Measurements from ENCODE around the gene AGBL1.

The AGBL1 gene

DNA sequence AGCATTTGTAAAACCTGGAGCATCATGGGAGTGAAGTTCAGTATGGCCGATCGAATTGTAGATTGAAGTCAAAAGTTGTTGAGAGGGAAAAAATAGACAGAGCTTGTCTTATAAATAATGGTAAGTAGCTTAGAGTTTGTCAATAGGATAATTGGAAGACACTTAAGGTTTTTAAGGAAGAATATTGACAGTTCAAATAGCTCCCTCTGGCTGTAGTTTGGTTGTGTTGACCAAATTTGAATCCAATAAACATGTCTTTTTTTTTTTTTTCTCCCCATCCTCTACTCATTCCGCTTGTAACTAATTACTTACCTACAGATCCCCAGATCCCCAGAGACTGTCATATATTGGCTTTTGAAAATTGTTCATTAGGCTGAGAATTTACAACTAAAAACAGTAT is 677.0 kb downstream of the AGBL1 start:
- TF ChIP-seq, protein P1, sequence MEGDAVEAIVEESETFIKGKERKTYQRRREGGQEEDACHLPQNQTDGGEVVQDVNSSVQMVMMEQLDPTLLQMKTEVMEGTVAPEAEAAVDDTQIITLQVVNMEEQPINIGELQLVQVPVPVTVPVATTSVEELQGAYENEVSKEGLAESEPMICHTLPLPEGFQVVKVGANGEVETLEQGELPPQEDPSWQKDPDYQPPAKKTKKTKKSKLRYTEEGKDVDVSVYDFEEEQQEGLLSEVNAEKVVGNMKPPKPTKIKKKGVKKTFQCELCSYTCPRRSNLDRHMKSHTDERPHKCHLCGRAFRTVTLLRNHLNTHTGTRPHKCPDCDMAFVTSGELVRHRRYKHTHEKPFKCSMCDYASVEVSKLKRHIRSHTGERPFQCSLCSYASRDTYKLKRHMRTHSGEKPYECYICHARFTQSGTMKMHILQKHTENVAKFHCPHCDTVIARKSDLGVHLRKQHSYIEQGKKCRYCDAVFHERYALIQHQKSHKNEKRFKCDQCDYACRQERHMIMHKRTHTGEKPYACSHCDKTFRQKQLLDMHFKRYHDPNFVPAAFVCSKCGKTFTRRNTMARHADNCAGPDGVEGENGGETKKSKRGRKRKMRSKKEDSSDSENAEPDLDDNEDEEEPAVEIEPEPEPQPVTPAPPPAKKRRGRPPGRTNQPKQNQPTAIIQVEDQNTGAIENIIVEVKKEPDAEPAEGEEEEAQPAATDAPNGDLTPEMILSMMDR (IDR thresholded peaks at IDR 0.05; ENCODE audit: low read depth, low read length): no peak
- H3K4me3 ChIP-seq (replicated peaks in 1 of 2; ENCODE audit: low read depth in 2 of 2, low read length in 2 of 2): no peak overlapping the region
- DNase-seq (ENCODE audit: low read depth in 2 of 2): no peak

DNA sequence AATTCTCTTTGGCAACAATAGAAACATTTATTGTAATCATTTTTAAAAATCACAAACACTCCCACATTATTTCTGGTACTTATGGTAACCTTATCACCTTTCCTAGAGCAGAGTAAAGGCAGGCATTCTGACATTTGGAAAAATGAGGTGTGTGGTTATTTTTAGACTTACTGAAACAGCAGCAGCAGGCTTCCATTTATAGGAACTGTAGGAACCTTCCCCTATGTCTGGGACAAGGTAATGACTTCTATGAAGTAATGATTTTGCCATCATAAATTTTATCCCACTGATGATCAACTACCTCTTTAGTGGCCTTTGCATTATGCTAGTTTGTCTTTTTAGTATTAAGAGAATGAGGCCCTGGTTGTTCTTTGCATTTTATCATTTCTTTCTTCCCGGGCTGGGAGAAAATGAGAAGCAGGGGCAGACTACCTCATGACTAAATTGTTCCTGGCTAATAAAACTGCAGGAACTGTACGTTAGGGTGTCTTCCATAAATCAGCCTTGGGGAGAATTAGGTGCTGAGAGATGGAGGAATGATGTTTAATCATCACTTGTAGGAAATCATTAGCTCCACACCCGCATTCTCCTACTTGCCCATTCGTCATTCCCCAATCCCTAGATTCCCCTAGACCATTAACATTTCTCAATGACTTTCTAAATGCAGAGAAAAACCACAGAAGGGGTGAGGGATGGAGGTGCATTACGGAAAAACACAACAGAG is 680.3 kb downstream of the AGBL1 start:
- H3K4me3 ChIP-seq (replicated peaks in 1 of 2; ENCODE audit: low read depth in 2 of 2, low read length in 2 of 2): no peak overlapping the region
- TF ChIP-seq, protein P1 (IDR thresholded peaks at IDR 0.05; ENCODE audit: low read depth, low read length): no peak
- DNase-seq (ENCODE audit: low read depth in 2 of 2): no peak

DNA sequence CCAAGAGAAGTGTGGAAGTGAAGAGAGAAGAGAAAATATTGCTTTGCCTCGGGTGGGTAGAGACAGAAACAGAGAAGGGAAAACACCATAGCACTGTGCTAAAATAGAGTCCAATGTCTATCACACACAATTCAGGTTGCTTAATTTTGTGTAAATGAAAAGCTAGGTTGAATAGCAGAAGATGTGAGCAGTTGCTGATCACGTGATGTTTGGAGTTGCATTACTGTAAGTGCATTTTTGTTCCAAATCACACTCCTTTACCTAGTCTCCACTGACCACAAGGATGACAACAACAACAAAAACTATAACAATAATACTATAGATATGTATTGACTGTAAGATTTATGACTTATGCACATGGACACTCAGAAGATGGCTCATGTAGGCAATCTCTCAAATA is 683.2 kb downstream of the AGBL1 start:
- TF ChIP-seq, protein P1 (IDR thresholded peaks at IDR 0.05; ENCODE audit: low read depth, low read length): no peak
- no peak overlapping the region for H3K4me3 ChIP-seq (replicated peaks in 1 of 2; ENCODE audit: low read depth in 2 of 2, low read length in 2 of 2)
- DNase-seq (ENCODE audit: low read depth in 2 of 2): no peak

DNA sequence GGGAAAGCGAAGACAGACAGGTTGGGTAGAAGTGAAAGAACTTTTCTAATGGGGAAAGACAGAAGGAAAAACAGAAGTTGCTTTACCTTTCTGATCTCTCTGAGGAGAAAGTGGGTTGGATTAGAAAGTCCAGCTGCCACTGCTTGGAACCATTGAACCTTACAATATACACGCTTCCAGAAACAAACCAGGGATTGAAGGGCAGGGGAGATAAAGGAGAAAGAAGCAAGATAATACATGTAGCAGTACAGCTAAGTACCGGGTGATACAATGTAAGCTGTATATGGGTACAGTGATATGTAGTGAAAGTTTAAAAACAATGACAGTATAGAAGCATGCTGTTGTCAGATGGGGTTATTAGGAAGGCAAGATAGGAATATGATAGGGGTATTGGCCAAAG is 684.4 kb downstream of the AGBL1 start:
- no peak for DNase-seq (ENCODE audit: low read depth in 2 of 2)
- H3K4me3 ChIP-seq (replicated peaks in 1 of 2; ENCODE audit: low read depth in 2 of 2, low read length in 2 of 2): no peak overlapping the region
- TF ChIP-seq, protein P1 (IDR thresholded peaks at IDR 0.05; ENCODE audit: low read depth, low read length): no peak

DNA sequence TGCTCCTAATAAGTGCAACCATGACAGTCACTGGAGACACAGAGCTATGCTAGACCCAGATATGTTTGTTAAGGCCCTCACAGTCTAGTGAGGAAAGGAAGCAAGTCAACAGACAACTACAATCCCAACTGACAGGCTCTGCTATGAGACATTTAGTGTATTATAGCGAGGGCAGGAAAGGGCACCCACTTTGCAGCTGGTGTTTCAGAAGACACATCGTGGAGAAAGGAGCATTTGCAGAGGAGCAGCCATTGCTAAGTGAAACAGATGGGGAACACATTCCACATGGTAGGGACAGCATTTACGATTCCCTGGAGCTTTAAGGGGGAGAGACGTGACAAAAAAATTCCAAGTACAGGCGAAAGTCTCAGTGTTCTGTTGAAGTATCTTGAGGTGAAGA is 685.6 kb downstream of the AGBL1 start:
- no peak overlapping the region for H3K4me3 ChIP-seq (replicated peaks in 1 of 2; ENCODE audit: low read depth in 2 of 2, low read length in 2 of 2)
- no peak for DNase-seq (ENCODE audit: low read depth in 2 of 2)
- TF ChIP-seq, protein P1 (IDR thresholded peaks at IDR 0.05; ENCODE audit: low read depth, low read length): no peak

DNA sequence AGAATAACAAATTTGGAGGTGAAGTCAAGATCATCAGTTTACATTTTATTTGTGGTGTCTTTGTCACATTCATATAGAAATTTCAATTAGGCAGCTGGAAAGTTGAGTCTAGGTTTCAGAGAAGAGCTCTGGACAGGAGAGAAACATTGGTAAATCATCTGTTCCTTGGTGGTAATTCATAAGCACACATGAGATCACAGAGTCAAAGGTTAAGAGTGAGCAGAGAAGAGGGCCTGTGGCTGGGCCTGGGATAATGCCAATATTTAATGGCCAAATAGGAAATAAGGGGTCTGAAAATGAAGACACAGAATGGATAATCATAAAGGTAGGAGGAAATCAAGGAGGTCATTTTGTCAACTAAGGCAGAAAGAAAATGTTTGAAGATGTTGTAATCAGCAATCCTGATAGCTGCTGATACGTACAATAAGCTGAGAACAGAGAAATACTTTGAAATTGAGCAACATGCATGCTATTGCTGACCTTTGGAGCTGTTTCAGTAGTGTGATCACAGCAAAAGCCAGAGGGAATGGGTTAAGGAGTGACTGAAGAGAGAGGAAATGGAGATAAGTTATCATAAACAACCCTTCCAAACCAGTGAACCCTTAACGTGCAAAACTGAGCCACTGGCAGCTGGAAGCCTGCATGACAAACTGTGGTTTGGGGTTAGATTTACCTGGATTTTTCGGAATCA is 692.8 kb downstream of the AGBL1 start:
- TF ChIP-seq, protein P1 (IDR thresholded peaks at IDR 0.05; ENCODE audit: low read depth, low read length): no peak
- DNase-seq (ENCODE audit: low read depth in 2 of 2): no peak

More for the DNA sequence above, 692.8 kb downstream of the AGBL1 start:
- no peak overlapping the region for H3K4me3 ChIP-seq (replicated peaks in 1 of 2; ENCODE audit: low read depth in 2 of 2, low read length in 2 of 2)
